Testis (tissue), 3 donors: ENCODE measurements around the gene SUFU. TPM values are rescaled to one million over a fixed set of nuclear protein-coding genes. Genes with fewer than 3 reads are reported as not detected.

Experiments
- DNase-seq: peaks from one replicate; pipeline ENCODE4 v3.0.0-alpha.2; 2019
- H3K27ac ChIP-seq, 2 donors: fragments of 200-600 bp; sonication (generic); one replicate each; pipeline ENCODE4 v1.5.1; 2019
- H3K27me3 ChIP-seq: fragments of 200-600 bp; sonication (generic); one replicate; pipeline ENCODE4 v1.5.1; 2019
- H3K36me3 ChIP-seq: fragments of 200-600 bp; sonication (generic); one replicate; pipeline ENCODE4 v1.5.1; 2017; ENCODE audit warnings: low read depth; ENCODE audit errors: missing control alignments
- H3K4me1 ChIP-seq: fragments of 200-600 bp; sonication (generic); one replicate; pipeline ENCODE4 v1.5.1; 2019
- H3K4me3 ChIP-seq, 2 donors: fragments of 200-600 bp; sonication (generic); one replicate each; pipeline ENCODE4 v1.5.1; 2017 to 2019
- H3K9me3 ChIP-seq: fragments of 200-600 bp; sonication (generic); one replicate; pipeline ENCODE4 v1.5.1; 2017
- POLR2A ChIP-seq: fragments of 450-650 bp; IDR thresholded peaks from one replicate; pipeline ENCODE4 v1.6.1; 2017; ENCODE audit warnings: antibody characterized with exemption, mild to moderate bottlenecking, moderate library complexity
- WGBS, 2 donors: methylation state at CpG; one replicate each; pipeline ENCODE4 v1.1.5; 2018; 5-methylcytosine and 5-hydroxymethylcytosine counted together
- intact Hi-C: fragments of 100-400 bp; cut with DNase I; formaldehyde crosslinking; loops from one replicate; pipeline ENCODE4 v1.15.1; 2023; ENCODE audit warnings: low total_unique reads
- polyA plus RNA-seq: library from polyadenylated mRNA; stranded (reverse); fragments of 350-450 nt; fragmentation: Illumina TruSeq; extraction: RNeasy Lipid Tissue Mini Kit (QIAGEN cat#74804); gene quantifications from one replicate; pipeline ENCODE4 v1.2.3, GENCODE V29; 2014; ENCODE audit warnings: low read depth, low replicate concordance; ENCODE audit not compliant: insufficient read depth
- total RNA-seq, 2 donors: library from RNA; depleted of rRNA; stranded (reverse); fragments of >200 nt; gene quantifications; one replicate each; pipeline ENCODE4 v1.2.3, GENCODE V29; 2016
- TF ChIP-seq, protein P1 (sequence below), 3 experiments: fragments of 450-650 bp in 2 of 3; fragments of 200-600 bp in 1 of 3; sonication (generic) in 1 of 3; IDR thresholded peaks; one replicate each; pipeline ENCODE4 v1.5.1; 2016 to 2019; ENCODE audit warnings: antibody characterized with exemption in 3 of 3, mild to moderate bottlenecking in 2 of 3, moderate library complexity in 1 of 3

Gene SUFU
- total and polyA plus RNA-seq, 3 donors from 2014 or later = 16.5 to 28.4 (median 22.9) TPM

- WGBS, 2 donors = 91 to 93% methylated on average over 1 of the region's 1 CpG
- Histone ChIP-seq H3K9me3 (no peaks in the 10 kb centered on the region), H3K27ac (no peak overlapping the region), H3K36me3 (no peaks in the 10 kb centered on the region), H3K27me3 (no peaks in the 10 kb centered on the region), H3K4me3 (no peak overlapping the region), H3K4me1 (peaks cover 17% of the 10 kb centered on the region)
- no peak for DNase-seq
- TF ChIP-seq, protein P1, sequence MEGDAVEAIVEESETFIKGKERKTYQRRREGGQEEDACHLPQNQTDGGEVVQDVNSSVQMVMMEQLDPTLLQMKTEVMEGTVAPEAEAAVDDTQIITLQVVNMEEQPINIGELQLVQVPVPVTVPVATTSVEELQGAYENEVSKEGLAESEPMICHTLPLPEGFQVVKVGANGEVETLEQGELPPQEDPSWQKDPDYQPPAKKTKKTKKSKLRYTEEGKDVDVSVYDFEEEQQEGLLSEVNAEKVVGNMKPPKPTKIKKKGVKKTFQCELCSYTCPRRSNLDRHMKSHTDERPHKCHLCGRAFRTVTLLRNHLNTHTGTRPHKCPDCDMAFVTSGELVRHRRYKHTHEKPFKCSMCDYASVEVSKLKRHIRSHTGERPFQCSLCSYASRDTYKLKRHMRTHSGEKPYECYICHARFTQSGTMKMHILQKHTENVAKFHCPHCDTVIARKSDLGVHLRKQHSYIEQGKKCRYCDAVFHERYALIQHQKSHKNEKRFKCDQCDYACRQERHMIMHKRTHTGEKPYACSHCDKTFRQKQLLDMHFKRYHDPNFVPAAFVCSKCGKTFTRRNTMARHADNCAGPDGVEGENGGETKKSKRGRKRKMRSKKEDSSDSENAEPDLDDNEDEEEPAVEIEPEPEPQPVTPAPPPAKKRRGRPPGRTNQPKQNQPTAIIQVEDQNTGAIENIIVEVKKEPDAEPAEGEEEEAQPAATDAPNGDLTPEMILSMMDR (IDR thresholded peaks at IDR 0.05) = no peak
- TF ChIP-seq POLR2A = no peak
- intact Hi-C loops = loop anchor here (10.0 kb wide), 1 partner anchor 162 kb away; the partner anchor contains the start of gene FBXL15
Measured at GRCh38 chr10:102586858-102587257, 83.1 kb downstream of the SUFU start.

DNA sequence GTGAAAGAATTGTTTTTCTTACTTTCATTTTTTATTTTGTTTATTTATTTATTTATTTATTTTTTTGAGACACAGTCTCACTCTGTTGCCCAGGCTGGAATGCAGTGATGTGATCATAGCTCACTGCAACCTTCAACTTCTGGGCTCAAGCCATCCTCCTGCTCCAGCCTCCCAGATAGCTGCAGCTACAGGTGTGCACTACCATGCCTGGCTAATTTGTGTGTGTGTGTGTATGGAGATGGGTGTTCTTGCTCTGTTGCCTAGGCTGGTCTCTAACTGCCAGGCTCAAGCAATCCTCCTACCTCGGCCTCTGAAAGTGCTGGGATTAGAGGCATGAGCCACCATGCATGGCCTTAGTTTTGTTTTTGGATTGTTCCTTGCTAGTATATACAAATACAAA, 85.1 kb downstream of the SUFU start:
- no peak overlapping the region for H3K27ac ChIP-seq
- no peaks in the 10 kb centered on the region for H3K36me3 ChIP-seq
- no peaks in the 10 kb centered on the region for H3K27me3 ChIP-seq
- H3K9me3 ChIP-seq = no peaks in the 10 kb centered on the region
- intact Hi-C loops = loop anchor here (10.0 kb wide), 1 partner anchor 164 kb away; the partner anchor contains the start of gene FBXL15
- TF ChIP-seq, protein P1 (IDR thresholded peaks at IDR 0.05) = no peak
- no peak for TF ChIP-seq POLR2A
- H3K4me3 ChIP-seq = no peak overlapping the region
- no peak for DNase-seq
- WGBS, 2 donors = 94 to 100% methylated on average over 1 of the region's 1 CpG
- peaks cover 2% of the 10 kb centered on the region for H3K4me1 ChIP-seq

DNA sequence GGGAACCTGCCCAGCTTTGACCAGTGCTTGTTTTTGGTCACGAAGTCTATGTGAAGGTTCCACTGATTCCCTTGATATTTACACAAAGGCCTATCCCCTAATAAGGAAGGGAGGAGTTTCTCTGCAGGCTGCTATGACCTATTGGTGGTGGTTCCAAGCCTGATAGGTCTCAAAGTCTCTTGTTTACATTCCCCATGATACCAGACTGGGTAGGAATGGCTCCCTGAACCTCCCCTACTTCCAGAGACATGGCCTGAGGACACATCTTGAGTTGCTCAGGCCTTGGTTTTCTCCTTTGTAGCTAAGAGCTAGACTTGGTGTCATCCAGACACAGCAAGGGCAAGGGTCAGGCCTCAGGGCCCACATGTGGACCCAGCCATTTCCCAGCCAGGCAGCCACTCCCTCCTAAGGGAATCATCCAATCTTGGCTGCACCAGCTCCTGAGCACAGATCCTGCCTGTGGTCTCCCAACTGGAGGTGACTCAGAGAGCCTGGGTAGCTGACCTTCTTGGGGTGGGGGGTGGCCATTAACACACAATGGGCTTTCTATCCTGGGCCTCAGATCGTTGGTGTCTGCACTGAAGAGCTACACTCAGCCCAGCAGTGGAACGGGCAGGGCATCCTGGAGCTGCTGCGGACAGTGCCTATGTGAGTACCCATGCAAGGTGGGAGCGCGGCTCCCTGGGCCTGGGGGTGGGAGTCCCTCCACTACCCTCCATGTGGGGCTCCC, 89.5 kb downstream of the SUFU start:
- no peaks in the 10 kb centered on the region for H3K9me3 ChIP-seq
- H3K4me1 ChIP-seq = peaks cover 17% of the 10 kb centered on the region
- no peak for DNase-seq
- no peaks in the 10 kb centered on the region for H3K36me3 ChIP-seq
- no peak overlapping the region for H3K27ac ChIP-seq
- WGBS, 2 donors = 86% methylated on average over 3 to 6 of the region's 6 CpGs
- no peak overlapping the region for H3K4me3 ChIP-seq
- TF ChIP-seq POLR2A = no peak
- TF ChIP-seq, protein P1 (IDR thresholded peaks at IDR 0.05) = no peak
- H3K27me3 ChIP-seq = no peaks in the 10 kb centered on the region
- intact Hi-C loops = no loop called here

DNA sequence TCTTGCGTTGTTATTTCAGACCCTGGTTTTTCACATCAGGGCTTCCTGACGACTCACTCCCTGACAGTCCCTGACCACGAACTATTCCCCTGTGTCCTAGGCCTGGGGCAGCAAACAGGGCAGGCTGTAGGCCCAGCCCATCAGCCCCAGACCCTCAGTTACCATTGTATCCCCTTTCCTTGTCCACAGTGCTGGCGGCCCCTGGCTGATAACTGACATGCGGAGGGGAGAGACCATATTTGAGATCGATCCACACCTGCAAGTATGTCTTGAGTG, 90.0 kb downstream of the SUFU start:
- no peak for DNase-seq
- intact Hi-C loops = no loop called here
- H3K4me3 ChIP-seq = no peak overlapping the region
- H3K4me1 ChIP-seq = peaks cover 17% of the 10 kb centered on the region
- H3K27ac ChIP-seq = no peak overlapping the region
- no peak for TF ChIP-seq POLR2A
- TF ChIP-seq, protein P1 (IDR thresholded peaks at IDR 0.05) = no peak
- H3K9me3 ChIP-seq = no peaks in the 10 kb centered on the region
- 93 to 96% methylated on average over 3 to 6 of the region's 6 CpGs for WGBS, 2 donors
- H3K27me3 ChIP-seq = no peaks in the 10 kb centered on the region
- H3K36me3 ChIP-seq = no peaks in the 10 kb centered on the region

- DNase-seq = no peak
- Histone ChIP-seq H3K4me3 (no peak overlapping the region), H3K4me1 (peaks cover 29% of the 10 kb centered on the region), H3K36me3 (no peaks in the 10 kb centered on the region), H3K27me3 (no peaks in the 10 kb centered on the region), H3K9me3 (no peaks in the 10 kb centered on the region), H3K27ac (no peak overlapping the region)
- 72 to 83% methylated on average over 2 of the region's 2 CpGs for WGBS, 2 donors
- TF ChIP-seq POLR2A = no peak
- TF ChIP-seq, protein P1 (IDR thresholded peaks at IDR 0.05) = no peak
- intact Hi-C loops = no loop called here
Measured at GRCh38 chr10:102595293-102595692, 91.5 kb downstream of the SUFU start.
